K562 (cell line): ENCODE measurements around the gene CMIP. TPM values are rescaled to one million over a fixed set of nuclear protein-coding genes. Genes with fewer than 3 reads are reported as not detected.
A peak's percentile ranks its signal among the peaks of the same experiment; 100 is the strongest.

Experiments used
- CBX1 ChIP-seq: sonication (generic); IDR thresholded peaks from 2 replicates; pipeline ENCODE4 v1.6.1; 2016; ENCODE audit warnings: antibody characterized with exemption, low read depth, mild to moderate bottlenecking
- CREBBP ChIP-seq: IDR thresholded peaks from one replicate; pipeline ENCODE4 v1.6.1; 2012; ENCODE audit warnings: low read depth, mild to moderate bottlenecking, control low read depth, inconsistent platforms, low read length
- GTF2E2 ChIP-seq: fragments of 200-800 bp; sonication (Bioruptor generic); IDR thresholded peaks from 2 replicates; pipeline ENCODE4 v1.6.1; 2016; ENCODE audit warnings: missing genetic modification characterization, missing compliant biosample characterization
- ILF3 ChIP-seq: fragments of 450-650 bp; IDR thresholded peaks from 2 replicates; pipeline ENCODE4 v1.6.1; 2018; ENCODE audit warnings: antibody characterized with exemption, mild to moderate bottlenecking, moderate library complexity, borderline replicate concordance
- JUNB ChIP-seq: fragments of 450-650 bp; formaldehyde crosslinking; conservative IDR thresholded peaks from 2 replicates; pipeline ENCODE4 v1.4.0; 2020; ENCODE audit warnings: mild to moderate bottlenecking
- MAX ChIP-seq: sonication (generic); formaldehyde crosslinking; IDR thresholded peaks from 2 replicates; pipeline ENCODE4 v1.9.0; 2022; ENCODE audit warnings: mild to moderate bottlenecking, missing genetic modification reagents
- MTF1 ChIP-seq: fragments of 250-450 bp; sonication (Bioruptor Pico); IDR thresholded peaks from 2 replicates; pipeline ENCODE4 v1.9.0; 2021; ENCODE audit warnings: moderate library complexity, mild to moderate bottlenecking, inconsistent platforms, borderline replicate concordance
- MYBL2 ChIP-seq, 2 experiments: fragments of 450-650 bp in 1 of 2; sonication (generic) in 1 of 2; formaldehyde crosslinking in 1 of 2; IDR thresholded peaks; 2 replicates each; pipeline versions ENCODE4 v1.6.1 to v1.8.1; 2017 to 2022; ENCODE audit warnings: borderline replicate concordance in 1 of 2, inconsistent platforms in 1 of 2, low read depth in 1 of 2, mild to moderate bottlenecking in 1 of 2, missing genetic modification reagents in 1 of 2, moderate library complexity in 1 of 2
- NFE2L1 ChIP-seq: fragments of 450-650 bp; IDR thresholded peaks from 2 replicates; pipeline ENCODE4 v1.6.1; 2016; ENCODE audit warnings: missing genetic modification characterization, low read depth, mild to moderate bottlenecking, missing compliant biosample characterization, moderate library complexity, borderline replicate concordance
- PHF20 ChIP-seq: fragments of 450-650 bp; IDR thresholded peaks from 2 replicates; pipeline ENCODE4 v1.6.1; 2018; ENCODE audit not compliant: partially characterized antibody
- POLR2G ChIP-seq: fragments of 200-400 bp; formaldehyde crosslinking; IDR thresholded peaks from 2 replicates; pipeline ENCODE4 v1.6.1; 2017; ENCODE audit warnings: low read depth, mild to moderate bottlenecking, antibody characterized with exemption, low read length, moderate library complexity
- PYGO2 ChIP-seq: fragments of 450-650 bp; IDR thresholded peaks from 2 replicates; pipeline ENCODE4 v1.6.1; 2016; ENCODE audit warnings: mild to moderate bottlenecking, missing genetic modification characterization, moderate library complexity, missing compliant biosample characterization
- SMARCA5 ChIP-seq: fragments of 450-650 bp; IDR thresholded peaks from 2 replicates; pipeline ENCODE4 v1.6.1; 2016
- THAP7 ChIP-seq: fragments of 250-450 bp; sonication (Bioruptor Pico); IDR thresholded peaks from 2 replicates; pipeline ENCODE4 v1.5.0; 2021
- THRAP3 ChIP-seq: fragments of 450-650 bp; IDR thresholded peaks from 2 replicates; pipeline ENCODE4 v1.6.1; 2016; ENCODE audit warnings: mild to moderate bottlenecking, inconsistent platforms, borderline replicate concordance
- XRCC5 ChIP-seq: fragments of 200-400 bp; formaldehyde crosslinking; IDR thresholded peaks from 2 replicates; pipeline ENCODE4 v1.6.1; 2017; ENCODE audit warnings: low read depth, mild to moderate bottlenecking, low read length
- ZNF124 ChIP-seq: sonication (generic); formaldehyde crosslinking; IDR thresholded peaks from 2 replicates; pipeline ENCODE4 v1.8.1; 2022; ENCODE audit warnings: missing genetic modification reagents
- ZNF140 ChIP-seq: fragments of 250-450 bp; sonication (Bioruptor Pico); IDR thresholded peaks from 2 replicates; pipeline ENCODE4 v1.8.0; 2021; ENCODE audit warnings: moderate library complexity, mild to moderate bottlenecking, inconsistent platforms
- ZNF146 ChIP-seq: IDR thresholded peaks from one replicate; pipeline ENCODE4 v1.6.1; 2018; ENCODE audit warnings: missing compliant biosample characterization; ENCODE audit not compliant: unreplicated experiment
- ZNF644 ChIP-seq: fragments of 200-800 bp; sonication (Bioruptor generic); IDR thresholded peaks from 2 replicates; pipeline ENCODE4 v1.6.1; 2016; ENCODE audit warnings: low read depth, missing genetic modification characterization, missing compliant biosample characterization
- ZNF75A ChIP-seq: fragments of 450-650 bp; formaldehyde crosslinking; IDR thresholded peaks from 2 replicates; pipeline ENCODE4 v1.4.0; 2020; ENCODE audit warnings: mild to moderate bottlenecking
- ZNF830 ChIP-seq: fragments of 250-450 bp; sonication (Bioruptor Pico); IDR thresholded peaks from 2 replicates; pipeline ENCODE4 v1.5.0; 2021; ENCODE audit warnings: mild to moderate bottlenecking
- polyA plus RNA-seq, 8 experiments: library from polyadenylated mRNA; depleted of rRNA in 4 of 8; stranded (reverse) in 5 of 8; unstranded in 3 of 8; fragments of >200 nt; fragmentation: Nextera tagmentation in 2 of 8; fragmentation: Illumina TruSeq in 1 of 8; extraction: Ambion mirVana in 2 of 8; extraction: Trizol in 1 of 8; gene quantifications; 2 replicates each; pipeline versions ENCODE4 v1.2.1 to v1.2.3, GENCODE V29; 2011 to 2014; ENCODE audit warnings: inconsistent platforms in 1 of 8, missing spikeins in 1 of 8
- total RNA-seq, 7 experiments: library from RNA; depleted of rRNA in 6 of 7; stranded (reverse); fragments of >200 nt in 6 of 7; fragmentation: Illumina TruSeq in 2 of 7; extraction: Trizol in 2 of 7; gene quantifications; 2 replicates each; pipeline versions ENCODE4 v1.2.1 to v1.2.3, GENCODE V29; 2011 to 2021; ENCODE audit warnings: low replicate concordance in 1 of 7
- TF ChIP-seq, protein P1 (sequence below): fragments of 250-450 bp; sonication (Bioruptor Pico); IDR thresholded peaks from 2 replicates; pipeline ENCODE4 v1.5.0; 2020; ENCODE audit warnings: mild to moderate bottlenecking
- TF ChIP-seq, protein P2 (sequence below): fragments of 250-450 bp; sonication (Bioruptor Pico); IDR thresholded peaks from 2 replicates; pipeline ENCODE4 v1.5.0; 2021; ENCODE audit warnings: mild to moderate bottlenecking, moderate library complexity

The CMIP gene
- total and polyA plus RNA-seq, 9 of the 15 experiments (the other 6 are each of a cell fraction or from before 2014, with no cell fraction given) = 0.94 to 82.5 (median 10.3) TPM

DNA sequence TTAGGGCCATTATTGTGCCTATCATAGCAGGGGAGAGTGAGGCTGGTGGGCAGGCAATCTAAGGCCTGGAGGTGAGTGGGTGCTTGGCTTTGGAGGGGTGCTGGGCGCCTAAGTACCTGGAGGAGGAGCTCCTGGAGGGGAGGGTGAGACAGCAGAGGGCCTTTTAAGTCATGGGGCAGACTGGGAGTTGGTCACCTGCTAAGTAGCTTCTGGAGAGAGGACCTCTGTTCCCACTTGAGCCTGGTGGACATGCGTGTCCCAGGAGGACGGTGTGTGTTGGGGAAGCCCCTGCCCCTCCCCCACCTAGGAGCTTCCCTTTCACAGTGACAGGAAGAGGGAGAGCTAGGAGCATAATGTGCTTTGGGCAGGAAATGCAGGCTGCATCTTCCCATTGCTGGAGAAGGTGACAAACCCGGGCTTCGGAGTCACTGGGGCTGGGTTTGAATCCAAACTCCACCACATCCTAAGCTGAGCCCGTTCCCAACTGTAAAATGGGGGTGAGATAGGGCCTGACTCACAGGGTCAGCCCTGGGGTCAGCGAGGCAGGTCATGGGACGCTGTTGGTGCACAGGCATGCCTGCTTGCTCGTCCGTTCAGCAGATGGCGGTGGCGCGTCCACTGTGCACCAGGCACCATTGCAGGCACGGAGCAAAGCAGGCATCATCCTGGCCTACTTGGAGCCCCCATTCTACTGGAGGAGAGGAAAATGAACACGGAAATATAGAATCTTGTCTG lies 37.9 kb downstream of the CMIP start (continued):
- no peak for TF ChIP-seq PYGO2 (tag)
- TF ChIP-seq ZNF124 (CRISPR knock-in tag) = no peak
- TF ChIP-seq ZNF140 (CRISPR knock-in tag) = no peak
- no peak for TF ChIP-seq CREBBP
- no peak for TF ChIP-seq SMARCA5
- TF ChIP-seq, protein P1, sequence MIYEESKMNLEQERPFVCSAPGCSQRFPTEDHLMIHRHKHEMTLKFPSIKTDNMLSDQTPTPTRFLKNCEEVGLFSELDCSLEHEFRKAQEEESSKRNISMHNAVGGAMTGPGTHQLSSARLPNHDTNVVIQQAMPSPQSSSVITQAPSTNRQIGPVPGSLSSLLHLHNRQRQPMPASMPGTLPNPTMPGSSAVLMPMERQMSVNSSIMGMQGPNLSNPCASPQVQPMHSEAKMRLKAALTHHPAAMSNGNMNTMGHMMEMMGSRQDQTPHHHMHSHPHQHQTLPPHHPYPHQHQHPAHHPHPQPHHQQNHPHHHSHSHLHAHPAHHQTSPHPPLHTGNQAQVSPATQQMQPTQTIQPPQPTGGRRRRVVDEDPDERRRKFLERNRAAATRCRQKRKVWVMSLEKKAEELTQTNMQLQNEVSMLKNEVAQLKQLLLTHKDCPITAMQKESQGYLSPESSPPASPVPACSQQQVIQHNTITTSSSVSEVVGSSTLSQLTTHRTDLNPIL (CRISPR knock-in tag) = no peak
- TF ChIP-seq ILF3 = no peak
- TF ChIP-seq PHF20 = peak; percentile 41
- no peak for TF ChIP-seq THRAP3
- no peak for TF ChIP-seq ZNF146 (CRISPR knock-in tag)
- TF ChIP-seq MYBL2 (IDR thresholded peaks at IDR 0.05; ENCODE audit: low read depth) = no peak
- no peak for TF ChIP-seq MYBL2 (CRISPR knock-in tag; IDR thresholded peaks at IDR 0.05; ENCODE audit: borderline replicate concordance)
- TF ChIP-seq XRCC5 = no peak
- no peak for TF ChIP-seq THAP7 (CRISPR knock-in tag)
- no peak for TF ChIP-seq ZNF644 (tag)
- no peak for TF ChIP-seq CBX1
- TF ChIP-seq MAX (CRISPR knock-in tag) = peak; percentile 68
- TF ChIP-seq ZNF75A (CRISPR knock-in tag) = no peak
- TF ChIP-seq POLR2G = peak; percentile 54
- TF ChIP-seq MTF1 = no peak
- TF ChIP-seq NFE2L1 (tag) = no peak
- TF ChIP-seq, protein P2, sequence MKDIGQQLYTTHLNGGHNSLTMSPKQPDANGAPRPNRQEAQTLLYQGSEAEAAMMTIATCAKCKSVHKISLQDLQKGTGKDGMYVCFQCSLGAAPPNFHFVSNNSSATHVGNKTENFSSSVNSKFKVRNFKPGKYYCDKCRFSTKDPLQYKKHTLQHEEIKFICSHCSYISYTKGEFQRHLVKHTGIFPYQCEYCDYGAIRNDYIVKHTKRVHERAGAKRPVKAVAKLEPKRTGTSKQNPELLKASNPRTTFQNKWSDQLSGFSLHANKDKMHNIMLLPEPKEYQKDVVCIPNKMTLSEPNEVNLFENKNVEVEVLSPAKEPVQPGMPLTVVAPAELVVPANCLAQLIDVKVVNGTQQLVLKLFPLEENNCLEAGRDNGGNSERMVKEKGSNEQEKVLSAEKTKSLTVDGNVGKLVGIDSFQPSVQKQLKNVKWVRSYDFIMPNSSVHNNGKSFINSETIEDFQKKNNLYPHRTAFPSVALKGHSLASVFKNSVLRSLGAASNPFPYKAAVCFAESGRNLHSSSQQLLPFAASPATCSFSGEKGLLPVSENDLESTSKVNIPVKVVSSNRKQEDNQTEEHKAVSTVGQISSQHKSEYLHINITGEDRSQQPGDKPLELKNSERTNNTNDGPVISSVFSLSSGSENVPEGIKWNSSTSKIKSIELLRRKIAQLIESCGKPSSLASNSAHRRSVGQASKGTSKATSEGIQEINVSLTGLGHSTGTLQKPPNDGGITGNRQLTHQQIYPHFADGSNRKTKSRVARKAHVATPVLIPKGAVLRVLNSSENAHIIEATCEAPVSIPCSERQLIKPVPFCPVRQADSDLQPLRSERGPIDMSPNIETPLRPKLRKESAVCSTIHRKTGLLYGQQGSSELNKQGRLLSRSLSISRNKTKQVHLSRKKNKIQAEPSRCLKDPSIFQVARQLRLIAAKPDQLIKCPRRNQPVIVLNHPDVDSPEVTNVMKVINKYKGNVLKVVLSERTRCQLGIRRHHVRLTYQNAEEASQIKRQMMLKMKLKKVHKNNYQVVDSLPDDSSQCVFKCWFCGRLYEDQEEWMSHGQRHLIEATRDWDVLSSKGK = no peak
- TF ChIP-seq GTF2E2 (tag) = no peak
- TF ChIP-seq JUNB (CRISPR knock-in tag) = no peak
- TF ChIP-seq ZNF830 (CRISPR knock-in tag) = no peak
